Body of pancreas (tissue), 4 donors: ENCODE data around the gene SLC9A8.

Source experiments
- CTCF ChIP-seq, 7 experiments: fragments of 450-650 bp in 4 of 7; fragments of 200-600 bp in 3 of 7; sonication (generic) in 3 of 7; IDR thresholded peaks; one replicate each; pipeline ENCODE4 v1.5.1; 2016 to 2019; ENCODE audit warnings: antibody characterized with exemption in 7 of 7
- POLR2A ChIP-seq, 3 donors: fragments of 450-650 bp; IDR thresholded peaks; one replicate each; pipeline ENCODE4 v1.6.1; 2016; ENCODE audit warnings: antibody characterized with exemption in 3 of 3, mild to moderate bottlenecking in 2 of 3

- TF ChIP-seq POLR2A (IDR thresholded peaks at IDR 0.05) (no peak), CTCF (IDR thresholded peaks at IDR 0.05) (no peak)
These were observed 20.2 kb downstream of the SLC9A8 start for GRCh38 chr20:49832632-49833327.
